Measurements from ENCODE around the gene SH3RF1.

DNA sequence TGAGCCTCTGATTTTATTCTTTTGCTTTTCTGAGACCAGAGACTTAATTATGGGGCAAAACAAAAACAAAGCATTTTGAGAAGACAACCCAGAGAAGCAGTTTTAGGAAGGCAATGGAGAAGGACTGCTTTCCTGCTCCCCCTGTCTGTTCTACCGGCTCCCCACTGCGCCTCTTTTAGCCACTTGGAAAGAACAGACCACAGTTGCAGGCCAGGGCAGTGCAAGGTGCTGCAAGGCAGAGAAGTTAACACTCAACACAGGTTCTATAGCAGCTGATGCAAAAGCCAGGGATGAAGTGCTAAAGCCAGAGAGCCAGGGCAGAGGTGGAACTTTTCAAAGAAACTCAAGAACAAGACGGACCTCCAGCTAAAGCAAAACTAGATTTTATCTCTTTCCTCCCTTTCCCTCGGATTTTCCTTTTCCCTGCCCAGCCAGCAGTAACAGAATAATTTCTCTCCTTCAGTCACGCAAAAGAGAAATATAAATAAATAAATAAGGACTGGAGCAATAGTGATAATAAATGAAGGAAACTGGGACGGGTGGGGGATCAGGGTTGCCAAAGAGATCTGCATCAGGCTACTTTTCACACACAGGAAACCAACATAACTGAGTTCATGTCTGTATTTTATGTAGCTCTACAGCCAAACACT lies 10.4 kb downstream of the SH3RF1 start:
- TF ChIP-seq SIN3A (IDR thresholded peaks at IDR 0.05; ENCODE audit: borderline replicate concordance, insufficient read depth, low read depth, low read length) = no peak
- TF ChIP-seq, protein P1, sequence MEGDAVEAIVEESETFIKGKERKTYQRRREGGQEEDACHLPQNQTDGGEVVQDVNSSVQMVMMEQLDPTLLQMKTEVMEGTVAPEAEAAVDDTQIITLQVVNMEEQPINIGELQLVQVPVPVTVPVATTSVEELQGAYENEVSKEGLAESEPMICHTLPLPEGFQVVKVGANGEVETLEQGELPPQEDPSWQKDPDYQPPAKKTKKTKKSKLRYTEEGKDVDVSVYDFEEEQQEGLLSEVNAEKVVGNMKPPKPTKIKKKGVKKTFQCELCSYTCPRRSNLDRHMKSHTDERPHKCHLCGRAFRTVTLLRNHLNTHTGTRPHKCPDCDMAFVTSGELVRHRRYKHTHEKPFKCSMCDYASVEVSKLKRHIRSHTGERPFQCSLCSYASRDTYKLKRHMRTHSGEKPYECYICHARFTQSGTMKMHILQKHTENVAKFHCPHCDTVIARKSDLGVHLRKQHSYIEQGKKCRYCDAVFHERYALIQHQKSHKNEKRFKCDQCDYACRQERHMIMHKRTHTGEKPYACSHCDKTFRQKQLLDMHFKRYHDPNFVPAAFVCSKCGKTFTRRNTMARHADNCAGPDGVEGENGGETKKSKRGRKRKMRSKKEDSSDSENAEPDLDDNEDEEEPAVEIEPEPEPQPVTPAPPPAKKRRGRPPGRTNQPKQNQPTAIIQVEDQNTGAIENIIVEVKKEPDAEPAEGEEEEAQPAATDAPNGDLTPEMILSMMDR (IDR thresholded peaks at IDR 0.05) = no peak
- no peak for TF ChIP-seq REST (IDR thresholded peaks at IDR 0.05; ENCODE audit: insufficient read depth in 1 of 2, low read depth in 2 of 2, low read length in 1 of 2)
- no peak for TF ChIP-seq POLR2AphosphoS5 (IDR thresholded peaks at IDR 0.05; ENCODE audit: low read depth, low read length)
- TF ChIP-seq TCF7L2 (IDR thresholded peaks at IDR 0.05; ENCODE audit: low read depth, low read length) = no peak
